Ishikawa (cell line): ENCODE data around the gene DDX41.

Experiments
- CEBPB ChIP-seq: IDR thresholded peaks from 2 replicates; pipeline ENCODE4 v1.6.1; 2012
- CREB1 ChIP-seq: IDR thresholded peaks from 2 replicates; pipeline ENCODE4 v1.6.1; 2012; ENCODE audit warnings: low read depth
- EP300 ChIP-seq: IDR thresholded peaks from 2 replicates; pipeline ENCODE4 v1.6.1; 2012; ENCODE audit warnings: borderline replicate concordance
- FOXM1 ChIP-seq: IDR thresholded peaks from 2 replicates; pipeline ENCODE4 v1.6.1; 2012; ENCODE audit warnings: low read depth, borderline replicate concordance
- NFIC ChIP-seq: IDR thresholded peaks from 2 replicates; pipeline ENCODE4 v1.6.1; 2012
- RAD21 ChIP-seq: IDR thresholded peaks from 2 replicates; pipeline ENCODE4 v1.6.1; 2012; ENCODE audit warnings: low read depth
- TAF1 ChIP-seq: IDR thresholded peaks from 2 replicates; pipeline ENCODE4 v1.6.1; 2012; ENCODE audit warnings: low read depth, mild to moderate bottlenecking
- TCF12 ChIP-seq: IDR thresholded peaks from 2 replicates; pipeline ENCODE4 v1.6.1; 2012; ENCODE audit warnings: low read depth
- TEAD4 ChIP-seq: IDR thresholded peaks from 2 replicates; pipeline ENCODE4 v1.6.1; 2012
- YY1 ChIP-seq: IDR thresholded peaks from 2 replicates; pipeline ENCODE4 v1.6.1; 2012; ENCODE audit warnings: low read depth
- ZBTB7A ChIP-seq: IDR thresholded peaks from 2 replicates; pipeline ENCODE4 v1.6.1; 2012; ENCODE audit warnings: low read depth
- TF ChIP-seq, protein P1 (sequence below): IDR thresholded peaks from 2 replicates; pipeline ENCODE4 v1.6.1; 2012; ENCODE audit warnings: low read depth, mild to moderate bottlenecking
- TF ChIP-seq, protein P2 (sequence below): IDR thresholded peaks from 2 replicates; pipeline ENCODE4 v1.6.1; 2012
- TF ChIP-seq, protein P3 (sequence below): IDR thresholded peaks from 2 replicates; pipeline ENCODE4 v1.6.1; 2012

DNA sequence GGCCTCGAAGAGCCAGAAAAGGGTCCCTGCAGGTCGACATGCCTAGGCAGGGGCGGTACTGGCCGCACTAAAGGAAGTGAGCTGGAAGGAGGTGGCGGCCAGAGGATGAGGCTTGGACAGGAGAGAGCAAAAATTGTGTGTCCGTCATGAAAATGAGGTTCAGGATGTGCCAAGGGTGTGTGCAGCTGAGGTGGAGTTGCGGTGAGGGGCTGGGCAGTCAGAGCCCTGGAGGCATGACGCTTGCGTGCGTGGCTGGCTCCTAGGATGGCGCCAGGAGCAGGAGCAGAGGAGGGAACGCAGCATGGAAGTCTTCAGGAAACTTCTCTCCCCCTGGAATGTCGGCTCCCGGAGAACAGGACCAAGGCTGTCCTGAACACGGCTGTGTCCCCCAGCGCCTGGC is 13.9 kb downstream of the DDX41 start:
- TF ChIP-seq, protein P1, sequence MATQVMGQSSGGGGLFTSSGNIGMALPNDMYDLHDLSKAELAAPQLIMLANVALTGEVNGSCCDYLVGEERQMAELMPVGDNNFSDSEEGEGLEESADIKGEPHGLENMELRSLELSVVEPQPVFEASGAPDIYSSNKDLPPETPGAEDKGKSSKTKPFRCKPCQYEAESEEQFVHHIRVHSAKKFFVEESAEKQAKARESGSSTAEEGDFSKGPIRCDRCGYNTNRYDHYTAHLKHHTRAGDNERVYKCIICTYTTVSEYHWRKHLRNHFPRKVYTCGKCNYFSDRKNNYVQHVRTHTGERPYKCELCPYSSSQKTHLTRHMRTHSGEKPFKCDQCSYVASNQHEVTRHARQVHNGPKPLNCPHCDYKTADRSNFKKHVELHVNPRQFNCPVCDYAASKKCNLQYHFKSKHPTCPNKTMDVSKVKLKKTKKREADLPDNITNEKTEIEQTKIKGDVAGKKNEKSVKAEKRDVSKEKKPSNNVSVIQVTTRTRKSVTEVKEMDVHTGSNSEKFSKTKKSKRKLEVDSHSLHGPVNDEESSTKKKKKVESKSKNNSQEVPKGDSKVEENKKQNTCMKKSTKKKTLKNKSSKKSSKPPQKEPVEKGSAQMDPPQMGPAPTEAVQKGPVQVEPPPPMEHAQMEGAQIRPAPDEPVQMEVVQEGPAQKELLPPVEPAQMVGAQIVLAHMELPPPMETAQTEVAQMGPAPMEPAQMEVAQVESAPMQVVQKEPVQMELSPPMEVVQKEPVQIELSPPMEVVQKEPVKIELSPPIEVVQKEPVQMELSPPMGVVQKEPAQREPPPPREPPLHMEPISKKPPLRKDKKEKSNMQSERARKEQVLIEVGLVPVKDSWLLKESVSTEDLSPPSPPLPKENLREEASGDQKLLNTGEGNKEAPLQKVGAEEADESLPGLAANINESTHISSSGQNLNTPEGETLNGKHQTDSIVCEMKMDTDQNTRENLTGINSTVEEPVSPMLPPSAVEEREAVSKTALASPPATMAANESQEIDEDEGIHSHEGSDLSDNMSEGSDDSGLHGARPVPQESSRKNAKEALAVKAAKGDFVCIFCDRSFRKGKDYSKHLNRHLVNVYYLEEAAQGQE, result no peak
- TF ChIP-seq, protein P2, sequence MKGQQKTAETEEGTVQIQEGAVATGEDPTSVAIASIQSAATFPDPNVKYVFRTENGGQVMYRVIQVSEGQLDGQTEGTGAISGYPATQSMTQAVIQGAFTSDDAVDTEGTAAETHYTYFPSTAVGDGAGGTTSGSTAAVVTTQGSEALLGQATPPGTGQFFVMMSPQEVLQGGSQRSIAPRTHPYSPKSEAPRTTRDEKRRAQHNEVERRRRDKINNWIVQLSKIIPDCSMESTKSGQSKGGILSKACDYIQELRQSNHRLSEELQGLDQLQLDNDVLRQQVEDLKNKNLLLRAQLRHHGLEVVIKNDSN, result no peak
- TF ChIP-seq, protein P3, sequence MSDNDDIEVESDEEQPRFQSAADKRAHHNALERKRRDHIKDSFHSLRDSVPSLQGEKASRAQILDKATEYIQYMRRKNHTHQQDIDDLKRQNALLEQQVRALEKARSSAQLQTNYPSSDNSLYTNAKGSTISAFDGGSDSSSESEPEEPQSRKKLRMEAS, result no peak
- TF ChIP-seq CREB1 (no peak), CEBPB (no peak), RAD21 (no peak), TAF1 (no peak), EP300 (no peak), TCF12 (no peak), TEAD4 (no peak), FOXM1 (no peak), ZBTB7A (no peak), YY1 (no peak), NFIC (no peak)
